Caco-2 (cell line): ENCODE results near the gene SMARCA4. TPM values are rescaled to one million over a fixed set of nuclear protein-coding genes. Genes with fewer than 3 reads are reported as not detected.

Experiments used
- BruUV-seq: library from RNA; stranded (reverse); fragments of 400-500 nt; replicated peaks from 2 replicates; lab custom pipeline; 2021; lab: Mats Ljungman, UMichigan
- CTCF ChIA-PET: fragments of 300-600 bp; sonication (Branson Sonifier 250); formaldehyde crosslinking; loops from one replicate; lab custom pipeline; 2022; ENCODE audit warnings: antibody characterized with exemption; lab: Charles Lee
- POLR2A ChIA-PET: fragments of 300-600 bp; sonication (Branson Sonifier 250); formaldehyde crosslinking; loops from one replicate; lab custom pipeline; 2022; ENCODE audit warnings: antibody characterized with exemption; lab: Charles Lee
- DNase-seq, 2 experiments: peaks; one replicate each; pipeline versions ENCODE4 v3.0.0 to v3.0.0-alpha.2; 2020 to 2022
- H3K27me3 ChIP-seq: replicated peaks from 2 replicates; pipeline ENCODE4 v1.6.0; 2011; ENCODE audit warnings: low read length; ENCODE audit not compliant: control insufficient read depth, insufficient read depth
- H3K36me3 ChIP-seq: 2 replicates; pipeline ENCODE4 v1.5.1; 2011; ENCODE audit warnings: low read length; ENCODE audit not compliant: control insufficient read depth, insufficient read depth
- H3K4me1 ChIP-seq: fragments of 250-450 bp; sonication (Bioruptor Pico); 2 replicates; pipeline ENCODE4 v1.5.1; 2020; ENCODE audit warnings: mild to moderate bottlenecking
- H3K4me3 ChIP-seq: 2 replicates; pipeline ENCODE4 v1.5.1; 2011; ENCODE audit warnings: low read depth, mild to moderate bottlenecking, control low read depth, low read length
- H3K9me3 ChIP-seq: fragments of 250-450 bp; sonication (Bioruptor Pico); 2 replicates; pipeline ENCODE4 v1.5.1; 2020; ENCODE audit warnings: mild to moderate bottlenecking, moderate library complexity
- H3K27ac Mint-ChIP-seq: one replicate; pipeline ENCODE4 v1.8.0; 2022; ENCODE audit warnings: mixed read lengths; ENCODE audit not compliant: unreplicated experiment
- H3K27me3 Mint-ChIP-seq: one replicate; pipeline ENCODE4 v1.8.0; 2022; ENCODE audit warnings: mixed read lengths; ENCODE audit not compliant: insufficient read depth, unreplicated experiment
- H3K36me3 Mint-ChIP-seq: one replicate; pipeline ENCODE4 v1.8.0; 2022; ENCODE audit warnings: mild to moderate bottlenecking, mixed read lengths; ENCODE audit not compliant: insufficient read depth, unreplicated experiment
- H3K4me1 Mint-ChIP-seq: one replicate; pipeline ENCODE4 v1.8.0; 2022; ENCODE audit warnings: low read depth, mixed read lengths; ENCODE audit not compliant: unreplicated experiment
- H3K4me3 Mint-ChIP-seq: one replicate; pipeline ENCODE4 v1.8.0; 2022; ENCODE audit warnings: mild to moderate bottlenecking, moderate library complexity, mixed read lengths; ENCODE audit not compliant: unreplicated experiment
- H3K9me3 Mint-ChIP-seq: one replicate; pipeline ENCODE4 v1.8.0; 2022; ENCODE audit warnings: mixed read lengths; ENCODE audit not compliant: unreplicated experiment
- CTCF ChIP-seq, 2 experiments: fragments of 200-600 bp in 1 of 2; IDR thresholded peaks; 1 replicate in 1 of 2; 2 replicates in 1 of 2; pipeline versions ENCODE4 v1.5.1 to v1.8.0; 2011 to 2022; ENCODE audit warnings: antibody characterized with exemption in 1 of 2, control low read depth in 1 of 2, inconsistent platforms in 1 of 2, low read depth in 1 of 2, low read length in 1 of 2, mild to moderate bottlenecking in 1 of 2, moderate library complexity in 1 of 2; ENCODE audit not compliant: insufficient read depth in 1 of 2, severe bottlenecking in 1 of 2, unreplicated experiment in 1 of 2
- intact Hi-C: fragments of 100-400 bp; cut with micrococcal nuclease; formaldehyde crosslinking; loops from one replicate; pipeline ENCODE4 v1.10.0; 2022; ENCODE audit not compliant: unreplicated experiment
- total RNA-seq: library from RNA; stranded (reverse); gene quantifications from 2 replicates; pipeline ENCODE4 v1.2.3, GENCODE V29; 2022

SMARCA4 gene
- total RNA-seq, 1 experiment from 2014 or later, result 171 TPM

GRCh38 chr19:10920288-10920655, 40.6 kb upstream of the SMARCA4 start:
- H3K4me1 ChIP-seq, result no peaks in the 10 kb centered on the region
- no peak overlapping the region for H3K4me3 ChIP-seq
- no peak for DNase-seq
- H3K9me3 Mint-ChIP-seq, result no peaks in the 10 kb centered on the region
- no peaks in the 10 kb centered on the region for H3K27me3 ChIP-seq
- peaks cover 86% of the 10 kb centered on the region for H3K36me3 Mint-ChIP-seq
- no peaks in the 10 kb centered on the region for H3K27me3 Mint-ChIP-seq
- no TSS peak for BruUV-seq
- peaks cover 4% of the 10 kb centered on the region for H3K36me3 ChIP-seq
- intact Hi-C loops, result no loop called here
- POLR2A ChIA-PET, result no interaction called here
- no peak overlapping the region for H3K4me3 Mint-ChIP-seq
- no peaks in the 10 kb centered on the region for H3K9me3 ChIP-seq
- no peaks in the 10 kb centered on the region for H3K4me1 Mint-ChIP-seq
- CTCF ChIA-PET, result no interaction called here
- H3K27ac Mint-ChIP-seq, result no peak overlapping the region
- no peak for TF ChIP-seq CTCF (IDR thresholded peaks at IDR 0.05; ENCODE audit: insufficient read depth in 1 of 2, low read depth in 1 of 2, low read length in 1 of 2, severe bottlenecking in 1 of 2, unreplicated experiment in 1 of 2)

- Histone ChIP-seq H3K4me1 (no peaks in the 10 kb centered on the region), H3K4me3 (no peak overlapping the region), H3K9me3 (no peaks in the 10 kb centered on the region), H3K36me3 (peaks cover 4% of the 10 kb centered on the region), H3K27me3 (no peaks in the 10 kb centered on the region)
- ChIA-PET POLR2A (no interaction called here), CTCF (no interaction called here)
- intact Hi-C loops, result no loop called here
- Mint-ChIP-seq H3K4me1 (no peaks in the 10 kb centered on the region), H3K36me3 (peaks cover 90% of the 10 kb centered on the region), H3K27me3 (no peaks in the 10 kb centered on the region), H3K27ac (peak overlapping the region; percentile 19), H3K9me3 (no peaks in the 10 kb centered on the region), H3K4me3 (peak overlapping the region; percentile 23)
- no peak for DNase-seq
- TF ChIP-seq CTCF (IDR thresholded peaks at IDR 0.05; ENCODE audit: insufficient read depth in 1 of 2, low read depth in 1 of 2, low read length in 1 of 2, severe bottlenecking in 1 of 2, unreplicated experiment in 1 of 2), result no peak
- BruUV-seq, result no TSS peak
Observed at GRCh38 chr19:10920781-10921180, 40.0 kb upstream of the SMARCA4 start.

GRCh38 chr19:10921199-10921909, 39.5 kb upstream of the SMARCA4 start:
- Mint-ChIP-seq H3K4me1 (no peaks in the 10 kb centered on the region), H3K9me3 (no peaks in the 10 kb centered on the region), H3K27me3 (no peaks in the 10 kb centered on the region), H3K27ac (peak overlapping the region; percentile 19), H3K4me3 (peak overlapping the region; percentile 23), H3K36me3 (peaks cover 90% of the 10 kb centered on the region)
- no peaks in the 10 kb centered on the region for H3K4me1 ChIP-seq
- intact Hi-C loops, result no loop called here
- H3K9me3 ChIP-seq, result no peaks in the 10 kb centered on the region
- BruUV-seq, result no TSS peak
- ChIA-PET POLR2A (no interaction called here), CTCF (no interaction called here)
- H3K4me3 ChIP-seq, result no peak overlapping the region
- peaks cover 4% of the 10 kb centered on the region for H3K36me3 ChIP-seq
- H3K27me3 ChIP-seq, result no peaks in the 10 kb centered on the region
- no peak for DNase-seq
- TF ChIP-seq CTCF (IDR thresholded peaks at IDR 0.05; ENCODE audit: insufficient read depth in 1 of 2, low read depth in 1 of 2, low read length in 1 of 2, severe bottlenecking in 1 of 2, unreplicated experiment in 1 of 2), result no peak
